ENCODE measurements around the gene ENAH.

ENAH gene

GRCh38 chr1:225598847-225599246, 54.1 kb downstream of the ENAH start:
- Mint-ChIP-seq H3K36me3 (ENCODE audit: low read depth) (peaks cover 40% of the 10 kb centered on the region), H3K4me3 (no peak overlapping the region), H3K27me3 (ENCODE audit: low read depth) (no peaks in the 10 kb centered on the region), H3K9me3 (peaks cover 11% of the 10 kb centered on the region), H3K4me1 (peaks cover 56% of the 10 kb centered on the region), H3K27ac (peak overlapping the region; percentile 1 to 24 (median 5))
- TF ChIP-seq, protein P1, sequence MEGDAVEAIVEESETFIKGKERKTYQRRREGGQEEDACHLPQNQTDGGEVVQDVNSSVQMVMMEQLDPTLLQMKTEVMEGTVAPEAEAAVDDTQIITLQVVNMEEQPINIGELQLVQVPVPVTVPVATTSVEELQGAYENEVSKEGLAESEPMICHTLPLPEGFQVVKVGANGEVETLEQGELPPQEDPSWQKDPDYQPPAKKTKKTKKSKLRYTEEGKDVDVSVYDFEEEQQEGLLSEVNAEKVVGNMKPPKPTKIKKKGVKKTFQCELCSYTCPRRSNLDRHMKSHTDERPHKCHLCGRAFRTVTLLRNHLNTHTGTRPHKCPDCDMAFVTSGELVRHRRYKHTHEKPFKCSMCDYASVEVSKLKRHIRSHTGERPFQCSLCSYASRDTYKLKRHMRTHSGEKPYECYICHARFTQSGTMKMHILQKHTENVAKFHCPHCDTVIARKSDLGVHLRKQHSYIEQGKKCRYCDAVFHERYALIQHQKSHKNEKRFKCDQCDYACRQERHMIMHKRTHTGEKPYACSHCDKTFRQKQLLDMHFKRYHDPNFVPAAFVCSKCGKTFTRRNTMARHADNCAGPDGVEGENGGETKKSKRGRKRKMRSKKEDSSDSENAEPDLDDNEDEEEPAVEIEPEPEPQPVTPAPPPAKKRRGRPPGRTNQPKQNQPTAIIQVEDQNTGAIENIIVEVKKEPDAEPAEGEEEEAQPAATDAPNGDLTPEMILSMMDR (IDR thresholded peaks at IDR 0.05; ENCODE audit: unreplicated experiment in 3 of 3), result no peak

GRCh38 chr1:225597926-225598575, 54.9 kb downstream of the ENAH start:
- Mint-ChIP-seq H3K9me3 (peaks cover 11% of the 10 kb centered on the region), H3K27ac (peak overlapping the region; percentile 0 to 56 (median 54)), H3K4me3 (no peak overlapping the region), H3K36me3 (ENCODE audit: low read depth) (peaks cover 40% of the 10 kb centered on the region), H3K4me1 (peaks cover 55% of the 10 kb centered on the region), H3K27me3 (ENCODE audit: low read depth) (no peaks in the 10 kb centered on the region)
- TF ChIP-seq, protein P1 (IDR thresholded peaks at IDR 0.05; ENCODE audit: unreplicated experiment in 3 of 3), result no peak

GRCh38 chr1:225596736-225597135, 56.2 kb downstream of the ENAH start:
- Mint-ChIP-seq H3K27ac (peak overlapping the region; percentile 29 to 59 (median 56)), H3K36me3 (ENCODE audit: low read depth) (peaks cover 35% of the 10 kb centered on the region), H3K27me3 (ENCODE audit: low read depth) (no peaks in the 10 kb centered on the region), H3K4me3 (peak overlapping the region in 1 of 3 experiments; percentile 39), H3K4me1 (peaks cover 63% of the 10 kb centered on the region), H3K9me3 (peaks cover 6% of the 10 kb centered on the region)
- TF ChIP-seq, protein P1 (IDR thresholded peaks at IDR 0.05; ENCODE audit: unreplicated experiment in 3 of 3), result no peak

GRCh38 chr1:225595974-225596551, 56.9 kb downstream of the ENAH start:
- TF ChIP-seq, protein P1 (IDR thresholded peaks at IDR 0.05; ENCODE audit: unreplicated experiment in 3 of 3), result no peak
- Mint-ChIP-seq H3K9me3 (peaks cover 6% of the 10 kb centered on the region), H3K4me1 (peaks cover 63% of the 10 kb centered on the region)

DNA sequence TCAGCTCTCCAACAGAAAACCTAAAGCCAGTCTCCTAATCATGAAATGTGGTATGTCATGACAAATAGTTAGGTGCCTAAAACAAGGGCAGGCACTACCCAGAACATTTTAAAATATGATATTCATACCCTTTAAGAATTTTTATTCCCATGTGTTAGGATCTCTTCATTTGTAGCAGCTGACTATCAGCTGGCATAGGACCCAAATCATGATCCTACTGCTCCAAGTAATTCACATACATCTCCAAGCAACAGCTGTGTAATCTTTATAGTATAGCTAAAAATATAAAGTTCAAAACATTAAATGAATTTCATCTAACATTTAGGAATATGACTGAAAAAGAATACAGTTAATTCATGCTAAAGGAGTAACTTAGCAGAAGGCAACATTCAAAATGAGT, 57.5 kb downstream of the ENAH start:
- Mint-ChIP-seq H3K36me3 (ENCODE audit: low read depth) (peaks cover 30% of the 10 kb centered on the region), H3K4me3 (no peak overlapping the region), H3K9me3 (peaks cover 6% of the 10 kb centered on the region), H3K27me3 (ENCODE audit: low read depth) (no peaks in the 10 kb centered on the region), H3K27ac (no peak overlapping the region), H3K4me1 (peaks cover 68% of the 10 kb centered on the region)
- TF ChIP-seq, protein P1 (IDR thresholded peaks at IDR 0.05; ENCODE audit: unreplicated experiment in 3 of 3), result no peak

More at GRCh38 chr1:225595974-225596551, 56.9 kb downstream of the ENAH start:
- Mint-ChIP-seq H3K27ac (peak overlapping the region; percentile 4 to 56 (median 17)), H3K4me3 (peak overlapping the region in 2 of 3 experiments; percentile 24 to 66), H3K27me3 (ENCODE audit: low read depth) (no peaks in the 10 kb centered on the region), H3K36me3 (ENCODE audit: low read depth) (peaks cover 33% of the 10 kb centered on the region)
